Jurkat, Clone E6-1 (cell line): ENCODE results near the gene SULT1C3.

Source experiments
- DNase-seq: peaks from one replicate; pipeline ENCODE4 v3.0.0-alpha.2; 2011; ENCODE audit warnings: low read depth, low spot score
- H3K4me3 ChIP-seq: 2 replicates; pipeline ENCODE4 v1.5.1; 2011; ENCODE audit warnings: mild to moderate bottlenecking, low read length, control low read depth, moderate library complexity

The SULT1C3 gene

DNA sequence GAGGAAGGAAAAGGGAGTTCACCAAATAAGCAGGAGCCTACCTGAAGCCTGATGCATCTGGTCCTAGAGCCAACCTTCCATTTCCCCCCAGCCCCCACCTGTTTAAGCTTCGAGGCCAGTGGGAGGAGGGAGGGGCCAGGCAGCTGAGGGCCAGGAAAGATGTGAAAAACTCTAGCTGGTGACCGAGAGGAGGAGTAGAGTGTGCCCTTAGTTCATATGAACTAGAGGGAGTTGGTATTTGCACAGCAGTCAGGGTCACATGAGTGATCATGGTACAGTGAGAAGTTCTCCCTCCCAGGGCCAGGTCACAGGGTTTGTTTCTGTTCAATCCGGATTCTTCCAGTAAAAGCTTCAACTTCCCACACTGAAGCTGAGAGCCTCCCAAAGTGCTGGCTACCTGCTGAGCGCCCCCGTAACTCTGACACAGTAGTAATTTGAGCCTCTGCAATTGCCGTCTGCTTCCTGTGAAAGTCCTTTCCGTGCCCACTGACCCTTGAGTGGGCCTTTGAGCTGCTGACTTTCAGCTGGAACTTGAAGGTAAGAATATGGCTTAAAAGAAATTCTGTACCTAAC lies 48.9 kb downstream of the SULT1C3 start, which contains the start of gene SULT1C2:
TSS of gene SULT1C2 (plus strand) at position 362 of the 573 bp plus-strand sequence. CDS start 4,773 bp downstream, outside the sequence.
- H3K4me3 ChIP-seq: no peak within 1 kb of the TSS
- DNase-seq: no peak

DNA sequence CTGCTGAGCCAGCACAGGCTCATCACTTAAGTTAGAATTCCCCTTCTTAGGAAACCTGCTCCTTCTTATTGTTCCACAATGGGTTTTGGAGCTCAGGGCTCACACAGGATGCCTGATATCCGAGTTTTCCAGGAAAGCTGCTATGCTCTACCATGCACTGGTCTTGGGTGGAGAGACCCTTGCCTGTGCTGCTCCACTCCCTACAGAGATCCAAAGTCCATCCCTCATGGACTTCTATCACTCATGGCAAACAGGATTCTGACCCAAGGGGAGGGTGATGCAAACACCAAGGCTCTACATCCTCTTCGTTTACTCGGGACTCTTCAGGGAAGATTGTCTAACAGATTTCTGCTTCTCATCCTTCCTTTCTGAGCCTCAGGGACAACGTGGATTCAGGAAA lies 54.1 kb downstream of the SULT1C3 start:
- DNase-seq: no peak
- no peak overlapping the region for H3K4me3 ChIP-seq

DNA sequence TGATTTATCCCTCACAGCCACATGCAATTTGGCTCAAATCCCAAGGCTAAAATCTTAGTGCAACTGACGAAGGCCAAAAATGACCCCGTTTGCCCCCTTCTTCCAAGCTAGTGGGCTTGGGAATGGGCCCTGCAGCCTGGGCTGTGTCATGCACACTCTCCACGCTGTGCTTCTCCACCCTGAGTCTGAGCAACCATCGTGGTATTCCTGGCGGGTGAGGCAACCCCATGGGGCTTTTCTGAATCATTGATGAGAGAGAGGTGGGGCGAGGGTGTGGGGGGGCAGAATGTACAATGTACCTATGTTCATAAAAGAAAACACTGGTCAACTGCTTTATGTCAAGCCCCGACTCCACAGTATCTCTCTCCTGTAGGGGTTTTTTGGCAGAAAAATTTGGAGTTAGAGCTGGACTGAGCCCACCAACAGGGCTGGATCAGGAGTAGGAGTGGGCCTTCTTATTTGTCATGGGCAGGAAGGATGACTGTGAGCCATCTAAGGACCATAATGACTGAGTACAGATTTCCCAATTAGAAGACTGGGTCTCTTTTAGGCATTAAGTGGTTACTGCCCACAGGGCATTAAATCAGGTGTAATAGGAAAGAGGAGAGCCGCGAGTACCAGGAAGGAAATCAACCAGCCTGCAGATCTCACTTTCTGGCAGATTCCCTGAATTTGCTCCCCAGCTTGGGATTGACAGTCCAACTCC lies 57.8 kb downstream of the SULT1C3 start:
- no peak for DNase-seq
- H3K4me3 ChIP-seq: no peak overlapping the region

DNA sequence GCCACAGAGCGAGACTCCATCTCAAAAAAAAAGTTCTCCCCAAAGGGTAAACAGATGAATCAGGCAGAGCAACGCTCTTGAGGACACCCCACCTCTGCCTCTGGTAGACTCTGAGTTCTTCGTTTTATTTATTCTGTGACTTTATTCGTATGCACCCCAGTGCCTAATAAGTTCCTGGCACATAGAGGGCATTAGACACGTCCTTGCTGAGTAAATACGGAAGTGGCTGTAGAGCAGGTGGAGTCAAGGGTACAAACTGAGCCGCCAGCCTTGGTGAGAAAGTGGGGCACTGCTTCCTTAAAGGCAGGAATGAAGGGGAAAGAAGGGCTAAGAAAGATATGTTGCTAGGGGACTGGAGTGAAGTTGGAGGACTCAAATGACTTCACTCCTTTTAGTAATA lies 61.8 kb downstream of the SULT1C3 start:
- H3K4me3 ChIP-seq: no peak overlapping the region
- no peak for DNase-seq

DNA sequence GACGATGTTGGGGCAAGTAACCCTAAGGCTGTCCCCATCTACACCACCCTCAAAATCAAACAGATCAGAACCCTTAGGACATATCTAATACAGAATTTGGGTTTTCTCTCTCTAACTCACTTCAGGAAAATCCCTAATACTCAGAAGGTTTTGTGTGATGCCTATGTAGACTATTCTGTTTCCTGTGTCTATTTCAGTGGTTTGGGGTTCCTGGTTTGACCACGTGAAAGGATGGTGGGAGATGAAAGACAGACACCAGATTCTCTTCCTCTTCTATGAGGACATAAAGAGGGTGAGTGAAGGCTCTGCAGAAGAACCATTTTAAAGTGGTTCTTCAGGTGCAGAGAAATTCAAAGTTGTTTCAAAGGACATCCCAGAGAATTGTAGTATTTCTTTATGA lies 65.2 kb downstream of the SULT1C3 start:
- H3K4me3 ChIP-seq: no peak overlapping the region
- DNase-seq: peak; percentile 15

DNA sequence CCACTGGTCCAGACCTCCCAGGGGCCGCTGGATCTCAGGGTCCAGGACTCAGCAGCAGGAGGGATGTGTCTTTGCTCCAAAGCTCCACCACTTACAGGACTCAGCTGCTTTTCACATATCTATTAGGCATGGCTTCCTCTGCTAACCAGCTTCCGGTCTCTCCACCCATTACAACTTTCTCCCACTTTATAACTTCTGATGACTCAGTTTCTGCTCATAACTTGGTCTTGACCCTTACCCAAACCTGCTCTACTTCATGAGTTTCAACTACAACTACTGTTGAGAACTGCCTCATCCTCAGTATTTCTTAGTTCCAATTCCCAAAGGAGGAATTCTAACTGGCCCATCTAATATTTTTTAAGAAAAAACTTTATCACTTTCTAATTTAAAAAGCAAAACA lies 66.1 kb downstream of the SULT1C3 start:
- no peak overlapping the region for H3K4me3 ChIP-seq
- no peak for DNase-seq

DNA sequence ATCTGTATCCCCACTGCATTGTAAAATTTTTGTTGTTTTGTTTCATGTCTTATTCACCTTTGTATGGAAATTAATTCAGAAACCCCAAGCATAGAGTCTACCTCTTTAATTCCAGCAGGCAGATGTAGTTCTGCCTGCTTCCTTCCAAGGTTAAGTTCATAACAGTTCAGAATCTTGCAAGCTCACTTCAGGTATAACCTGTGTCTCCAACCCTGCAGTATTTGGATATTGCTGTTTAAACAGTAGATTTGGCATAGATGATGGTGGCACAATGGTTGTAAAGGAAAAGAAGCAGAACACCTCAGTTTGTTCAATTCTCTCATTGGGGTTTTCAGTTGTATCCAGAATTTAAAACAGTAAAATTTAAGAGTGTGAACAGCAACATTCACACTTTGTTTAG lies 70.1 kb downstream of the SULT1C3 start:
- H3K4me3 ChIP-seq: no peak overlapping the region
- DNase-seq: no peak
